GM19025 (cell line): Measurements from ENCODE around the gene WASL.
"Not testable (repeated sequence)": the region's sequence is repeated elsewhere in the genome, so short reads cannot be mapped to it uniquely, and the experiment has no call there.

Experiments
- ATAC-seq: cut with Tn5 transposase; IDR thresholded peaks from one replicate; pipeline ENCODE4 v1.9.1; 2021; ENCODE audit warnings: mild to moderate bottlenecking, low read depth, moderate library complexity; ENCODE audit not compliant: unreplicated experiment

Gene WASL

DNA sequence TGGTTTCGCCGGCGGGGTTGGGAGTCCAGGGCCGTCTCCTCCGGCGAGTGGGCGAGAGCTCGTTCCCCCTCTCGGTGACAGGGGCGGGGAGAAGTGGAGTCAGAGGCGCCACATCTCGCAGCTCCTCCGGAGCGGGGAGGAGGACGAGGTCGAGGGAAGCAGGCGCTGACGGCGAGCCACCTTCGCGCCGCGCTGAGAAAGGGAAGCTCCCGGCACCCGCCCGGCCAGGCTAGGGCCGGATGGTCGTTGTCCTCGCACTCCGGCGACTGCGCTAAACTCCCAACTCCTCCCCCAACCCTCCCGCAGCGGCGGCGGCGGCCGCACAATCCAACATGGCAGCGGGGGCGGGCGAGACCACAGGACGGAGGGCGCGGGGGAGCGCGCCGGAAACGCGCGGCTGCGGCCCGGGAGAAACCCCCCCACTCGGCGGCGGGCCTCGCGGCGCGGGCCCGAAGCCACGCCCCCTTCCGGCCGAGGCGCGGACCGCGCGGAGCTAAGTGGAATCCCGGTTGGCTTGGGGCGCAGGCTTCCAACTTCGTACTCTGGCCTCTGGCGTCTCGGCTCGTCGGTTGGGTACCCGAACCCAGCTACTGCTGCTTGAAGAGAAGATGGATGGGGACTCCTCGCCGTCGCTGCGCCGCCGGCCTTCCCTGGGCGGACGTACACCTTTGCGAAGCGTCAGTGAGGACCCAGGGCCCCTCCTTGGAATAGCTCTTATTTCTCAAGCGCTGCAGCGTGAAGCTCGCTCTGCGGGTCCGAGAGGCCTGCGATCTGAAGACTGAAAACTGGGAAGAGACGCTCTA is at the start of gene WASL:
Gene WASL (minus strand): TSS at position 270 of the 803 bp plus-strand sequence. CDS start 269 bp downstream, at position 1.
- ATAC-seq, result peak; percentile 82

DNA sequence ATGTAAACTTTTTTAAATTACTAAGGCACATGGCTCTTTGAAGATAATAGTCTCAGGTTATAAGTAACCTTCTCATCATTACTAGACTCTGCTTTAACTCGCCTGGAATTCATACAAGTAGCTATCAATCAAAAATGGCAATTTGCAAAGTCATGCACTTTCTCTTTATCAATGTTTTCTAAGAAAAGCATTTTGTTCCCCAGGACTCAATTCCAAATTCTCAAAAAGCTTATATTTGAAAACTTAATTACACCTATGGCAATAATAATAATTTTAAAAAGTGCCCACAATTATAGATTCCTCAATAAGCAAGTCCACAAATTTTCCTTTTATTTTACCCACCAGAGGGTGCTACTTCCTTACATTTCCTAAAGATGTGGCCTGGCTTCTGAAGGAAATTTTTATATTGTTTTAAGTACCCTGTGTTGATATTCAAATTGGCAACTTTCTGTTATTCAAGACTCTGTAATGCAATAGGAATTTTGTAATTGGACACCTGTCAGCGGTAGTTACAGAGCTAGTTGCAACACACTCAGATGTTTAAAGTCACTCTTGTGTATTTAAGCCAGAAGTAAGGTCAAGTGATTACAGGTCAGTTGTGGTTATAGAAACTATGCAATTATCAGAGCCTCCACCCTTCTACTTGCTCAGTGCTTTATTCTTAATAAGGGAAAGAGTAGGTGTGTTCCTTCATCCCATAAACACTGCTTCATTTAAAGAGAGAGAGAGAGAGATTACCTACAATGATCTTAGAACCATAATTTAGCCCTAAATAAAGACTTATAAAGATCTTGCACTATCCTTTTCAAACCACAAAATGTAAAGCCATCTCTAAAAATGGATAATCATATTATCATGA is 49.1 kb upstream of the WASL start:
- ATAC-seq, result no peak

- no peak for ATAC-seq
Observed at GRCh38 chr7:123796568-123796967, 47.8 kb upstream of the WASL start.

- ATAC-seq, result no peak
Observed at GRCh38 chr7:123795917-123796316, 47.1 kb upstream of the WASL start.

DNA sequence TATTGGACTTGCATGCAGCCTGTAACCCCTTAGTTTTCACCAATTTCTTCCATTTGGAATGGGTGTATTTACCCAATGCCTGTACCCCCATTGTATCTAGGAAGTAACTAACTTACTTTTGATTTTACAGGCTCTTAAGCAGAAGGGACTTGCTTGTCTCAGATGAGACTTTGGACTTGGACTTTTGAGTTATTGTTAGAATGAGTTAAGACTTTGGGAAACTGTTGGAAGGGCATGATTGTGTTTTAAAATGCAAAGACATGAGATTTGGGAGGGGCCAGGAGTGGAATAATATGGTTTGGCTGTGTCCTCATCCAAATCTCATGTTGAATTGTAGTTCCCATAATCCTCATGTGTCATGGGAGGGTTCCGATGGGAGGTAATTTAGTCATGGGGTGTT is 46.3 kb upstream of the WASL start:
- ATAC-seq, result not testable (repeated sequence)

GRCh38 chr7:123792547-123792946 is 43.7 kb upstream of the WASL start:
- ATAC-seq, result peak; percentile 58

DNA sequence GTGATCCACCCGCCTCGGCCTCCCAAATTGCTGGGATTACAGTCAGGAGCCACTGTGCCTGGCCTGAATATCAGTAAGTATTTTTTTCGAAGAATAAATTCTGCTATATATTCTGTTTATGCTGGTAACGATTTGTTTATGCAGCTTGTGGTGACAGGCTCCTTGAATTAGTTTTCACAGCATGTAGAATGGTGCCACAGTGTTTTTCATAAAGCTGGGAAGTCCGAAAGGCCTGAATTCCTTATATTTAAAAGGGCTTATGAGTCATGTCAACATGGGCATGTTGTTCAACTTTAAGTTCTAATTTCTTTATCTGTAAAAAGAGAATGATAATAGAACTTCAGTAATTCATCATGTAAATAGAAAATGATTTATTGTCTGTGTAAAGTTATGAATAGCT is 42.2 kb upstream of the WASL start:
- ATAC-seq, result no peak

GRCh38 chr7:123789817-123790216 is 41.0 kb upstream of the WASL start:
- no peak for ATAC-seq

- ATAC-seq, result no peak
Observed at GRCh38 chr7:123789206-123789784, 40.5 kb upstream of the WASL start.

- ATAC-seq, result no peak
Observed at GRCh38 chr7:123788584-123788983, 39.8 kb upstream of the WASL start.

DNA sequence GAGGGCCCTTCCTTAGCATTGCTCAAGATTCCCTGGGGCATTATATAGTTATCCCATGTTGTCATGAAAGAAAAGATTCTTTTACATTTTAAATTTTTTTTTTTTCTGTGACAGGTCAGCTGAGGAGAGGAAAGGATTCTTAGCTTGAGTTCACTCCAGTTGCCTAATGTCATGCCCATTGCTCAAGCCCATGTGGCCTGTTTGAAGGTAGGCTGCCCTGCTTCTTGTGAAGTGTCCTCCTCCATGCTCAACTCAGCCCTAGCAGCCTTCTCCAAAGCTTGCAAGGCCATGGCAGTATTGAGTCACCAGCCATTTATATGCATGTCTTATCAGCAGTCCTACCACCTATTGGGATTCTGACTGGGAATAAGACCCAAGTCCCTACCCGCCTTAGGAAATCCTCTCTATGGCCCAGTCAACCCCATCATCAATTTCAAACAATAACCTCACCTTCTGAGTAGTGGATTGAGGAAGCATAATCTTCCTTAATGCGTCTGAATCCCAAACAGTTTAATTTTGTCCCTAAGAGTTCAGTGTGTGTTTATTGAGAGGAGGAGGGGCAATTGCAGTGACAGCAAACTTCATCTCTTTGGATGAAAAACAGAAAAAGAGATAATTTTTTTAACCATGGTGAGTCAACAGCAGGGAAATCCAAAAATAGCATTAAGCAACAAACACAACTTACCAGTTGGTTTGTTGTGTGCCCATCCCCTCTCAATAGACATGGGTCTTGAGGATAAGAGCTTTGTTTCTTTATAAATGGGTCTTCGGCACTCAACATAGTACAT is 38.6 kb upstream of the WASL start:
- no peak for ATAC-seq

- no peak for ATAC-seq
Observed at GRCh38 chr7:123784263-123784662, 35.5 kb upstream of the WASL start.

- ATAC-seq, result no peak
Observed at GRCh38 chr7:123783820-123784219, 35.0 kb upstream of the WASL start.

- no peak for ATAC-seq
Observed at GRCh38 chr7:123782071-123782798, 33.4 kb upstream of the WASL start.

DNA sequence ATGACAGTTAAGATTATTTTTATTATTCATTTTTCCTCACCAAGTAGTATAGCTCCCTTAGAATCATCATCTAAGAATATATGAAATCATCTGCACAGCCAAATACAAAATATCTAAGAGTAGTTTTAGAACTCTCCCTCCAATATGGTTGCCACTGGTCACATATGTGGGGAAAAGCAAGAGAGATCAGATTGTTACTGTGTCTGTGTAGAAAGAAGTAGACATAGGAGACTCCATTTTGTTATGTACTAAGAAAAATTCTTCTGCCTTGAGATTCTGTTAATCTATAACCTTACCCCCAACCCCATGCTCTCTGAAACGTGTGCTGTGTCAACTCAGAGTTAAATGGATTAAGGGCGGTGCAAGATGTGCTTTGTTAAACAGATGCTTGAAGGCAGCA is 31.7 kb upstream of the WASL start:
- not testable (repeated sequence) for ATAC-seq

DNA sequence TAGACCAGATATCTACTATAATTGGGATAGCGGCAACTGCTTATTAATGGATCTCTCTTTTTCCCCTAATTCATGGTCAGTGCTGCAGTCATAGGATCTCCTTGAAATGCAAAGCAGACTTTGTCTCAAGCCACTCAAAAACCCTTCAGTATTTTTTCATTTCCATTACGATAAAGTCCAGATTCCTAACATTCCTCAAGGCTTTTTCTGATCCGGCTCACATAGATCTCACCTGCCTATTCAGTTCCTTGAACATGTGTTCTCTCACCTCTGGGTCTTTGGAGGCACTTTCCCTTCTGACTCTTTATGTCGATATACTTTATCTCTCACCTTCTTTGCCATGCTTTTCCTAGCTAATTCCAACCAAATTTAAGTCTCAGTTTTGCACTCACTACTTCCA is 25.7 kb upstream of the WASL start:
- ATAC-seq, result no peak

GRCh38 chr7:123773481-123773880 is 24.7 kb upstream of the WASL start:
- ATAC-seq, result no peak

GRCh38 chr7:123772652-123773051 is 23.8 kb upstream of the WASL start:
- no peak for ATAC-seq

- no peak for ATAC-seq
Observed at GRCh38 chr7:123771846-123772245, 23.0 kb upstream of the WASL start.

DNA sequence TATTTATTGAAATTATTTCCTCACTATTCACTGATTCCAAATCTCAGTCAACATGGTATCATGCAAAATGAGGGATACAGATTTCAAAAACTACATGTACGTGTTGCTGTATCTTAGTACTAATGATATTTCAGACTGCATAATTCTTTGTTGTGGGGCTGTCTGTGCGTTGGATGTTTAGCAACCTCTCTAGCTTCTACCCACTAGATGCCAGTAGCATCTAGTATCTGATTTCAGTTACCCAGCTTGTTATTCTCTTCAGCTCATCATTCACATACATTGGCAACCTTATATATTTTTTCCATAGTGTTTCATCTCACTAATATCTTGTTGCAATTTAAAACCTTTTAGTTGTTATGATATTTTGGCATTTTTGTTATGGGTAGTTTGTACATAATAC is 22.5 kb upstream of the WASL start:
- no peak for ATAC-seq
